Astrocyte (in vitro differentiated cells and primary cell): ENCODE measurements around the gene NCEH1.

Source experiments
- EZH2 ChIP-seq: IDR thresholded peaks from 2 replicates; pipeline ENCODE4 v1.6.1; 2012; ENCODE audit warnings: mild to moderate bottlenecking, low read length, inconsistent platforms; ENCODE audit not compliant: insufficient read depth
- TF ChIP-seq, protein P1 (sequence below): IDR thresholded peaks from 2 replicates; pipeline ENCODE4 v1.5.1; 2011; ENCODE audit warnings: low read depth, mild to moderate bottlenecking, inconsistent platforms, low read length, moderate library complexity; ENCODE audit not compliant: insufficient read depth

- TF ChIP-seq, protein P1, sequence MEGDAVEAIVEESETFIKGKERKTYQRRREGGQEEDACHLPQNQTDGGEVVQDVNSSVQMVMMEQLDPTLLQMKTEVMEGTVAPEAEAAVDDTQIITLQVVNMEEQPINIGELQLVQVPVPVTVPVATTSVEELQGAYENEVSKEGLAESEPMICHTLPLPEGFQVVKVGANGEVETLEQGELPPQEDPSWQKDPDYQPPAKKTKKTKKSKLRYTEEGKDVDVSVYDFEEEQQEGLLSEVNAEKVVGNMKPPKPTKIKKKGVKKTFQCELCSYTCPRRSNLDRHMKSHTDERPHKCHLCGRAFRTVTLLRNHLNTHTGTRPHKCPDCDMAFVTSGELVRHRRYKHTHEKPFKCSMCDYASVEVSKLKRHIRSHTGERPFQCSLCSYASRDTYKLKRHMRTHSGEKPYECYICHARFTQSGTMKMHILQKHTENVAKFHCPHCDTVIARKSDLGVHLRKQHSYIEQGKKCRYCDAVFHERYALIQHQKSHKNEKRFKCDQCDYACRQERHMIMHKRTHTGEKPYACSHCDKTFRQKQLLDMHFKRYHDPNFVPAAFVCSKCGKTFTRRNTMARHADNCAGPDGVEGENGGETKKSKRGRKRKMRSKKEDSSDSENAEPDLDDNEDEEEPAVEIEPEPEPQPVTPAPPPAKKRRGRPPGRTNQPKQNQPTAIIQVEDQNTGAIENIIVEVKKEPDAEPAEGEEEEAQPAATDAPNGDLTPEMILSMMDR = no peak
- no peak for TF ChIP-seq EZH2
Observed at GRCh38 chr3:172688588-172688987, 22.3 kb downstream of the NCEH1 start.
